ENCODE data around the gene GATD1.
"Not testable (repeated sequence)": the region's sequence is repeated elsewhere in the genome, so short reads cannot be mapped to it uniquely, and the experiment has no call there.

Gene GATD1

GRCh38 chr11:765025-765801 lies 12.1 kb downstream of the GATD1 start:
- DNase-seq (ENCODE audit: extremely low read depth in 1 of 2, low read depth in 1 of 2) = peak in 1 of 2 donors; percentile 51

- DNase-seq (ENCODE audit: extremely low read depth in 1 of 2, low read depth in 1 of 2) = no peak
Measured at GRCh38 chr11:764322-765024, 12.8 kb downstream of the GATD1 start.

GRCh38 chr11:763549-764321 lies 13.6 kb downstream of the GATD1 start:
- DNase-seq (ENCODE audit: extremely low read depth in 1 of 2, low read depth in 1 of 2) = no peak

GRCh38 chr11:763073-763463 lies 14.2 kb downstream of the GATD1 start:
- no peak for DNase-seq (ENCODE audit: extremely low read depth in 1 of 2, low read depth in 1 of 2)

GRCh38 chr11:762421-763072 lies 14.7 kb downstream of the GATD1 start:
- DNase-seq (ENCODE audit: extremely low read depth in 1 of 2, low read depth in 1 of 2) = no peak

GRCh38 chr11:761526-762108 lies 15.7 kb downstream of the GATD1 start:
- DNase-seq (ENCODE audit: extremely low read depth in 1 of 2, low read depth in 1 of 2) = no peak

- DNase-seq (ENCODE audit: extremely low read depth in 1 of 2, low read depth in 1 of 2) = no peak
Measured at GRCh38 chr11:760236-760635, 17.1 kb downstream of the GATD1 start.

GRCh38 chr11:749731-750130 lies 27.6 kb downstream of the GATD1 start:
- DNase-seq (ENCODE audit: extremely low read depth in 1 of 2, low read depth in 1 of 2) = no peak

- DNase-seq (ENCODE audit: extremely low read depth in 1 of 2, low read depth in 1 of 2) = no peak
Measured at GRCh38 chr11:748007-748359, 29.3 kb downstream of the GATD1 start.

GRCh38 chr11:747158-748006 lies 29.9 kb downstream of the GATD1 start, which contains the start of gene TALDO1:
TSS of gene TALDO1 (plus strand) at chr11:747464. CDS start at chr11:747482, 18 bp downstream.
- peak in 1 of 2 donors; percentile 72 for DNase-seq (ENCODE audit: extremely low read depth in 1 of 2, low read depth in 1 of 2)

- DNase-seq (ENCODE audit: extremely low read depth in 1 of 2, low read depth in 1 of 2) = no peak
Measured at GRCh38 chr11:746289-747157, 30.8 kb downstream of the GATD1 start.

- DNase-seq (ENCODE audit: extremely low read depth in 1 of 2, low read depth in 1 of 2) = no peak
Measured at GRCh38 chr11:745428-745827, 31.9 kb downstream of the GATD1 start.

GRCh38 chr11:742571-743201 lies 34.6 kb downstream of the GATD1 start:
- DNase-seq (ENCODE audit: extremely low read depth in 1 of 2, low read depth in 1 of 2) = no peak

GRCh38 chr11:742156-742546 lies 35.1 kb downstream of the GATD1 start:
- no peak for DNase-seq (ENCODE audit: extremely low read depth in 1 of 2, low read depth in 1 of 2)

- not testable (repeated sequence) for DNase-seq (ENCODE audit: extremely low read depth in 1 of 2, low read depth in 1 of 2)
Measured at GRCh38 chr11:737899-738298, 39.4 kb downstream of the GATD1 start.

GRCh38 chr11:737366-737765 lies 39.9 kb downstream of the GATD1 start:
- DNase-seq (ENCODE audit: extremely low read depth in 1 of 2, low read depth in 1 of 2) = no peak

GRCh38 chr11:734541-734940 lies 42.7 kb downstream of the GATD1 start:
- not testable (repeated sequence) for DNase-seq (ENCODE audit: extremely low read depth in 1 of 2, low read depth in 1 of 2)

GRCh38 chr11:733072-733471 lies 44.2 kb downstream of the GATD1 start:
- DNase-seq (ENCODE audit: extremely low read depth in 1 of 2, low read depth in 1 of 2) = no peak
